Neural progenitor cell (in vitro differentiated cells): Measurements from ENCODE around the gene RPS4Y1. TPM values are rescaled to one million over a fixed set of nuclear protein-coding genes. Genes with fewer than 3 reads are reported as not detected.

Source experiments
- DNase-seq: peaks from one replicate; pipeline ENCODE4 v3.0.0-alpha.2; 2016; ENCODE audit warnings: low spot score
- H2AFZ ChIP-seq: fragments of 200-600 bp; sonication (generic); replicated peaks from 2 replicates; pipeline ENCODE4 v1.6.1; 2016; ENCODE audit warnings: antibody characterized with exemption
- H3F3A ChIP-seq: fragments of 200-600 bp; sonication (generic); 2 replicates; pipeline ENCODE4 v1.6.1; 2016; ENCODE audit warnings: antibody characterized with exemption, low read depth
- H3K27ac ChIP-seq: fragments of 200-600 bp; sonication (generic); 2 replicates; pipeline ENCODE4 v1.5.1; 2016; ENCODE audit warnings: mild to moderate bottlenecking
- H3K27me3 ChIP-seq: fragments of 200-600 bp; sonication (generic); 2 replicates; pipeline ENCODE4 v1.6.1; 2016; ENCODE audit warnings: mild to moderate bottlenecking, moderate library complexity
- H3K36me3 ChIP-seq: fragments of 200-600 bp; sonication (generic); 2 replicates; pipeline ENCODE4 v1.5.1; 2016
- H3K4me1 ChIP-seq: fragments of 200-600 bp; sonication (generic); 2 replicates; pipeline ENCODE4 v1.6.1; 2016; ENCODE audit warnings: mixed run types
- H3K4me2 ChIP-seq: fragments of 200-600 bp; sonication (generic); 2 replicates; pipeline ENCODE4 v1.6.1; 2016
- H3K4me3 ChIP-seq: fragments of 200-600 bp; sonication (generic); 2 replicates; pipeline ENCODE4 v1.5.1; 2016
- H3K79me2 ChIP-seq: fragments of 200-600 bp; sonication (generic); 2 replicates; pipeline ENCODE4 v1.6.1; 2016; ENCODE audit warnings: low read depth
- H3K9ac ChIP-seq: fragments of 200-600 bp; sonication (generic); 2 replicates; pipeline ENCODE4 v1.6.1; 2016
- H3K9me3 ChIP-seq: fragments of 200-600 bp; sonication (generic); 2 replicates; pipeline ENCODE4 v1.5.1; 2016; ENCODE audit warnings: low read depth
- H4K20me1 ChIP-seq: fragments of 200-600 bp; sonication (generic); 2 replicates; pipeline ENCODE4 v1.6.1; 2016; ENCODE audit warnings: low read depth
- H3K27ac Mint-ChIP-seq: 3 replicates; pipeline ENCODE4 v1.8.0; 2021; ENCODE audit warnings: mixed read lengths
- H3K27me3 Mint-ChIP-seq: 2 replicates; pipeline ENCODE4 v1.8.0; 2022; ENCODE audit warnings: low read depth, mild to moderate bottlenecking, inconsistent platforms, moderate library complexity, mixed read lengths; ENCODE audit not compliant: insufficient read depth
- H3K36me3 Mint-ChIP-seq: 3 replicates; pipeline ENCODE4 v1.8.0; 2021; ENCODE audit warnings: mixed read lengths
- H3K4me1 Mint-ChIP-seq: 3 replicates; pipeline ENCODE4 v1.8.0; 2021; ENCODE audit warnings: mixed read lengths
- H3K4me3 Mint-ChIP-seq: 3 replicates; pipeline ENCODE4 v1.8.0; 2021; ENCODE audit warnings: mild to moderate bottlenecking, moderate library complexity, mixed read lengths
- H3K9me3 Mint-ChIP-seq: 3 replicates; pipeline ENCODE4 v1.8.0; 2020; ENCODE audit warnings: mixed read lengths
- EZH2 ChIP-seq: fragments of 200-600 bp; sonication (generic); IDR thresholded peaks from 2 replicates; pipeline ENCODE4 v1.6.1; 2017; ENCODE audit warnings: antibody characterized with exemption, mild to moderate bottlenecking, moderate library complexity
- EZH2phosphoT487 ChIP-seq: fragments of 200-600 bp; sonication (generic); IDR thresholded peaks from 2 replicates; pipeline ENCODE4 v1.6.1; 2017; ENCODE audit warnings: antibody characterized with exemption
- total RNA-seq: library from RNA; depleted of rRNA; stranded (reverse); fragments of >200 nt; gene quantifications from 2 replicates; pipeline ENCODE4 v1.2.3, GENCODE V29; 2015; ENCODE audit warnings: low replicate concordance
- TF ChIP-seq, protein P1 (sequence below): fragments of 200-600 bp; sonication (generic); IDR thresholded peaks from 2 replicates; pipeline ENCODE4 v1.5.1; 2017; ENCODE audit warnings: antibody characterized with exemption, mild to moderate bottlenecking

Gene RPS4Y1
- not detected in 2 replicates for total RNA-seq

DNA sequence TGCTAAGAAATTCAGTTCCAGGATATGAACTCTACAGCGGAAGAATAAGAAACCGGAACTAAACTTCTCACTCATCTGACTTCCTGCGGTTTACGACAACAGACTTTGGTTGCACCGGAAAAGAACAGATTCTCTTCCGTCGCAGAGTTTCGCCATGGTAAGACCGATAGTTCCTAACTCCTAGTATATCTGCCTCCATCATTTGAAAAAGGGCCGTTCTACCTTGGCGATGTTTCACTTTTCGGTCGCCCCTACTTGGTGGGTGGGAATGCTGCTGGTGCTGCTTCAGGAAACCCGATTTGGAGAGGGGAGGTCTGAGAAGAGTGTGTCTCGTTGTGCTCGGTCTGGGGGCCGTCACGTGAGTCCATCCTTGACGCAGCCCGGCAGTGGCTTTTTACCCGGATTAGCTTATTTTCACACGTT lies at the start of gene RPS4Y1:
RPS4Y1 (plus strand) TSS at position 132 of the 423 bp plus-strand sequence; CDS start at position 155, 23 bp downstream.
- H3K36me3 Mint-ChIP-seq, result no peaks in the 10 kb centered on the region
- no peak for DNase-seq

GRCh38 chrY:2796977-2797523 lies 44.4 kb upstream of the RPS4Y1 start:
- no peaks in the 10 kb centered on the region for H3K36me3 ChIP-seq
- H3K27me3 ChIP-seq, result no peaks in the 10 kb centered on the region
- Mint-ChIP-seq H3K9me3 (no peaks in the 10 kb centered on the region), H3K36me3 (no peaks in the 10 kb centered on the region), H3K4me1 (no peaks in the 10 kb centered on the region), H3K27ac (no peak overlapping the region), H3K4me3 (no peak overlapping the region), H3K27me3 (no peaks in the 10 kb centered on the region)
- TF ChIP-seq EZH2 (no peak), EZH2phosphoT487 (no peak)
- TF ChIP-seq, protein P1, sequence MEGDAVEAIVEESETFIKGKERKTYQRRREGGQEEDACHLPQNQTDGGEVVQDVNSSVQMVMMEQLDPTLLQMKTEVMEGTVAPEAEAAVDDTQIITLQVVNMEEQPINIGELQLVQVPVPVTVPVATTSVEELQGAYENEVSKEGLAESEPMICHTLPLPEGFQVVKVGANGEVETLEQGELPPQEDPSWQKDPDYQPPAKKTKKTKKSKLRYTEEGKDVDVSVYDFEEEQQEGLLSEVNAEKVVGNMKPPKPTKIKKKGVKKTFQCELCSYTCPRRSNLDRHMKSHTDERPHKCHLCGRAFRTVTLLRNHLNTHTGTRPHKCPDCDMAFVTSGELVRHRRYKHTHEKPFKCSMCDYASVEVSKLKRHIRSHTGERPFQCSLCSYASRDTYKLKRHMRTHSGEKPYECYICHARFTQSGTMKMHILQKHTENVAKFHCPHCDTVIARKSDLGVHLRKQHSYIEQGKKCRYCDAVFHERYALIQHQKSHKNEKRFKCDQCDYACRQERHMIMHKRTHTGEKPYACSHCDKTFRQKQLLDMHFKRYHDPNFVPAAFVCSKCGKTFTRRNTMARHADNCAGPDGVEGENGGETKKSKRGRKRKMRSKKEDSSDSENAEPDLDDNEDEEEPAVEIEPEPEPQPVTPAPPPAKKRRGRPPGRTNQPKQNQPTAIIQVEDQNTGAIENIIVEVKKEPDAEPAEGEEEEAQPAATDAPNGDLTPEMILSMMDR, result no peak
- H3K9me3 ChIP-seq, result no peaks in the 10 kb centered on the region
- no peaks in the 10 kb centered on the region for H3K4me1 ChIP-seq
- no peak overlapping the region for H3K27ac ChIP-seq
- no peak overlapping the region for H3K9ac ChIP-seq
- no peak overlapping the region for H3K4me3 ChIP-seq
- H3F3A ChIP-seq, result no peaks in the 10 kb centered on the region
- H2AFZ ChIP-seq, result no peak overlapping the region
- H4K20me1 ChIP-seq, result no peaks in the 10 kb centered on the region
- no peaks in the 10 kb centered on the region for H3K79me2 ChIP-seq
- DNase-seq, result no peak
- H3K4me2 ChIP-seq, result no peak overlapping the region

More for the DNA sequence above, at the start of gene RPS4Y1:
- H2AFZ ChIP-seq, result no peak within 1 kb of the TSS
- Mint-ChIP-seq H3K27ac (no peak within 1 kb of the TSS), H3K4me1 (no peaks in the 10 kb centered on the region), H3K9me3 (no peaks in the 10 kb centered on the region), H3K4me3 (no peak within 1 kb of the TSS), H3K27me3 (no peaks in the 10 kb centered on the region)
- H3K79me2 ChIP-seq, result no peaks in the 10 kb centered on the region
- TF ChIP-seq, protein P1, result no peak
- TF ChIP-seq EZH2, result no peak
- TF ChIP-seq EZH2phosphoT487, result no peak
- no peaks in the 10 kb centered on the region for H3K4me1 ChIP-seq
- no peak within 1 kb of the TSS for H3K4me3 ChIP-seq
- H3K36me3 ChIP-seq, result no peaks in the 10 kb centered on the region
- H3K27me3 ChIP-seq, result no peaks in the 10 kb centered on the region
- no peak within 1 kb of the TSS for H3K27ac ChIP-seq
- H3F3A ChIP-seq, result no peaks in the 10 kb centered on the region
- no peaks in the 10 kb centered on the region for H4K20me1 ChIP-seq
- H3K9me3 ChIP-seq, result no peaks in the 10 kb centered on the region
- H3K9ac ChIP-seq, result no peak within 1 kb of the TSS
- H3K4me2 ChIP-seq, result no peak within 1 kb of the TSS

DNA sequence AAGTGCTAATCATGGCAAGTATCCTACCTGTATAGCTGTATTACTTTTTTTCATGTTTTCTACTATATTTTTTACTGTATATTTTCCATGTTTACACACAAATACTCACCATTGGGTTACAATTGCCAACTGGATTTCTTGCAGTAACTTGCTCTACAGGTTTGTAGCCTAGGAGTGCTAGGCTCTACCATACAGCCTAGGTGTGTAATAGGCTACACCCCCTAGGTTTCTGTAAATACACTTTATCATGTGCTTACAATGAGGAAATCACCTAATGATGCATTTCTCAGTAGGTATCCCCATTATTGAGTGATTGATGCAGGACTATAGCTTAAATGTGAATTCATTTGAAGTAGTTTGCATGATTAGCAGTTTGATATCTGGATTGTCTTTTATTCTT lies 43.4 kb upstream of the RPS4Y1 start:
- H3K4me3 Mint-ChIP-seq, result no peak overlapping the region
- no peak for TF ChIP-seq EZH2phosphoT487
- TF ChIP-seq, protein P1, result no peak
- no peak for TF ChIP-seq EZH2
- H3K27me3 Mint-ChIP-seq, result no peaks in the 10 kb centered on the region

More for the DNA sequence above, 43.4 kb upstream of the RPS4Y1 start:
- no peak overlapping the region for H2AFZ ChIP-seq
- no peaks in the 10 kb centered on the region for H3K27me3 ChIP-seq
- Mint-ChIP-seq H3K9me3 (no peaks in the 10 kb centered on the region), H3K4me1 (no peaks in the 10 kb centered on the region), H3K27ac (no peak overlapping the region), H3K36me3 (no peaks in the 10 kb centered on the region)
- H3K36me3 ChIP-seq, result no peaks in the 10 kb centered on the region
- H4K20me1 ChIP-seq, result no peaks in the 10 kb centered on the region
- H3K9ac ChIP-seq, result no peak overlapping the region
- no peak overlapping the region for H3K4me2 ChIP-seq
- H3K9me3 ChIP-seq, result no peaks in the 10 kb centered on the region
- H3K27ac ChIP-seq, result no peak overlapping the region
- H3K4me3 ChIP-seq, result no peak overlapping the region
- DNase-seq, result no peak
- H3K79me2 ChIP-seq, result no peaks in the 10 kb centered on the region
- no peaks in the 10 kb centered on the region for H3K4me1 ChIP-seq
- no peaks in the 10 kb centered on the region for H3F3A ChIP-seq
